Bronchial epithelial cell (primary cell): Measurements from ENCODE around the gene SKA1. TPM values are rescaled to one million over a fixed set of nuclear protein-coding genes. Genes with fewer than 3 reads are reported as not detected.

Source experiments
- DNase-seq: peaks from one replicate; pipeline ENCODE4 v3.0.0-alpha.2; 2010; ENCODE audit warnings: low read depth
- FAIRE-seq: peaks from 2 replicates; lab custom pipeline; 2011; peaks lifted over from hg19 to GRCh38; lab: Jason Lieb, UNC
- H3K27me3 ChIP-seq: 2 replicates; pipeline ENCODE4 v1.5.1; 2011; ENCODE audit warnings: low read length; ENCODE audit not compliant: control insufficient read depth, insufficient read depth
- H3K36me3 ChIP-seq: 2 replicates; pipeline ENCODE4 v1.5.1; 2011; ENCODE audit warnings: low read length; ENCODE audit not compliant: control insufficient read depth, insufficient read depth
- H3K4me3 ChIP-seq: 2 replicates; pipeline ENCODE4 v1.5.1; 2011; ENCODE audit warnings: mild to moderate bottlenecking, low read depth, low read length, control low read depth
- total RNA-seq: library from RNA; depleted of rRNA; stranded (reverse); fragments of >200 nt; gene quantifications from 2 replicates; pipeline ENCODE4 v1.2.1, GENCODE V29; 2014
- TF ChIP-seq, protein P1 (sequence below): IDR thresholded peaks from 2 replicates; pipeline ENCODE4 v1.5.1; 2011; ENCODE audit warnings: mild to moderate bottlenecking, moderate library complexity, low read length, control low read depth, inconsistent platforms; ENCODE audit not compliant: insufficient read depth, severe bottlenecking

The SKA1 gene
- total RNA-seq, 1 donor from 2014 or later, result 0.26 TPM

DNA sequence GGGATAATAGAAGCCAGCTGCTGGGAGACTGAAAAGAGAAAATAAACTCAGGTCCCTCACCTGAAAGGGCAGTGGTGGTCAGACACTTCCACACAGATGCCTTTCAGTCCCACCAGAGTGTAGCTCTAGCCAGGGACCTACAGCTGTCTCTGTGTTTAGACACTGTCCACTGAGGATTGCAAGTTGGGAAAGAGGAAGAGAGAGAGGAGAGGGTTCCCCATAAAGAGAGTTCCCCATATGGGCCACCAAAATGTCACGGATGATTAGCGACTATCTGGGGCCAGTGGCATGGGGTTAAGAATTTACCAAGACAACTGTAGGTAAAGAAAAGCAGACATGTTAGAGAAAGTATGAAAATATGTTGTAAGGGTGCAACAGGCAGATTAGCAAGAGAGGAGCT lies 36.7 kb upstream of the SKA1 start:
- FAIRE-seq (no peak), DNase-seq (no peak)
- TF ChIP-seq, protein P1, sequence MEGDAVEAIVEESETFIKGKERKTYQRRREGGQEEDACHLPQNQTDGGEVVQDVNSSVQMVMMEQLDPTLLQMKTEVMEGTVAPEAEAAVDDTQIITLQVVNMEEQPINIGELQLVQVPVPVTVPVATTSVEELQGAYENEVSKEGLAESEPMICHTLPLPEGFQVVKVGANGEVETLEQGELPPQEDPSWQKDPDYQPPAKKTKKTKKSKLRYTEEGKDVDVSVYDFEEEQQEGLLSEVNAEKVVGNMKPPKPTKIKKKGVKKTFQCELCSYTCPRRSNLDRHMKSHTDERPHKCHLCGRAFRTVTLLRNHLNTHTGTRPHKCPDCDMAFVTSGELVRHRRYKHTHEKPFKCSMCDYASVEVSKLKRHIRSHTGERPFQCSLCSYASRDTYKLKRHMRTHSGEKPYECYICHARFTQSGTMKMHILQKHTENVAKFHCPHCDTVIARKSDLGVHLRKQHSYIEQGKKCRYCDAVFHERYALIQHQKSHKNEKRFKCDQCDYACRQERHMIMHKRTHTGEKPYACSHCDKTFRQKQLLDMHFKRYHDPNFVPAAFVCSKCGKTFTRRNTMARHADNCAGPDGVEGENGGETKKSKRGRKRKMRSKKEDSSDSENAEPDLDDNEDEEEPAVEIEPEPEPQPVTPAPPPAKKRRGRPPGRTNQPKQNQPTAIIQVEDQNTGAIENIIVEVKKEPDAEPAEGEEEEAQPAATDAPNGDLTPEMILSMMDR, result no peak
- Histone ChIP-seq H3K36me3 (no peaks in the 10 kb centered on the region), H3K4me3 (no peak overlapping the region), H3K27me3 (peaks cover 3% of the 10 kb centered on the region)

DNA sequence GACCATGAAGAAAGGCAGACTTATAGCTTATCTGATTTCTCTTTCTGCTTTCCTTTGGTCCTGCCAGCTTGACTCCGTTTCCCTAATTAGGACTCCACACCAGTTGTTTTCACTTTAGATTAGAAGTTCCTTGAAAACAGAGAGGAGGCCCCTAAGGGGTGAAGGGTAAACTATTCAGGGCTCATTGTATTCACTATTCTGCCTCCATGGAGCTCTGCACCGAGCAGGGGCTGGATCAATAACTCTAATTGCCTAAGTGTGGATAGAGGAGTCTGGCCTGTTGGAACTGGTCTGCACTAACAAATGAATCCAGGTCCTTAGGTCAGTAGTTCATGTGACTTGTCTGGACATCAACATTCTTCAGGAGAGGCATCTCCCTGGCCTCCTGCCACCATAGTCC lies 36.1 kb upstream of the SKA1 start:
- no peak for DNase-seq
- TF ChIP-seq, protein P1, result no peak
- peak; percentile 81 for FAIRE-seq
- H3K27me3 ChIP-seq, result peaks cover 2% of the 10 kb centered on the region
- no peak overlapping the region for H3K4me3 ChIP-seq
- H3K36me3 ChIP-seq, result no peaks in the 10 kb centered on the region

DNA sequence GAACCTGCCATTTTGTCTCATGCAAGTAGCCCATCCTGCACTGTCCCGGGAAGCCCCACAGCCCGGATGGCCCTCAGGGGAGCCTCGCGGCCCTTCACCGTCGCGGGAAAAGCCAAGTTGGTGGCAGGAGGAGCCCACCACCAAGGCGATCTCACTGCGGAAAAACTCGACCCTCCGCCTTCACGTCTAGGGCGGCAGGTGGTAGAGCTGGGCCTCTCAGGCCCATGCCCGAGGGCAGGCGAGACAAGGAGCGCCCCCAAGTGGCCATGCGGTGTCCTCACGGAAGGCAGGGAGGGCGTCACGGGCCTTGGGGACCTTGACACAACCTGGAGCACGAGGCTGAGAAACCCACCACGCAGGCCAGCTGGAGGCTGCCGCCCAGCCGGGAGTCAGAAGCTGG lies 34.8 kb upstream of the SKA1 start:
- FAIRE-seq (no peak), DNase-seq (no peak)
- TF ChIP-seq, protein P1, result peak; percentile 4
- H3K27me3 ChIP-seq, result peaks cover 2% of the 10 kb centered on the region
- H3K36me3 ChIP-seq, result no peaks in the 10 kb centered on the region
- no peak overlapping the region for H3K4me3 ChIP-seq

DNA sequence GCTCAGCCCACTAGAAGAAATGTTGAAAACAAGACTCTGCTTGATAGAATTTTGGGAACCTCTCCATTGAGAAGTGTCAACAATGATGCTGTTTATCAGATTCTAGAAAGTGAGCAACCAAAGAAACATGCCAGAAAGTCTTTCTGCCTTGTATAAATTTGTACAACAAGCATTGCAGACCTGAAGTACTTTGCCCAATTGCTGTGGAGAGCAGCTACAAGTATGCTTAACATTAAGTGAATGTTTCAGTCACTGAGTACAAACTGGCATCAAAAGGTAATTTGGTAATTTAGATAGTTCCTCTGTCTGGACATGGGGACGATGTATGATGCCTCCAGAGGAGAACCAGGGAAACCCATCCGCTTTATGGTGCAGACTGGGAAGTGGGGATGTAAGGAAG lies 33.4 kb upstream of the SKA1 start:
- no peak overlapping the region for H3K4me3 ChIP-seq
- DNase-seq (no peak), FAIRE-seq (no peak)
- H3K36me3 ChIP-seq, result no peaks in the 10 kb centered on the region
- TF ChIP-seq, protein P1, result no peak
- H3K27me3 ChIP-seq, result peaks cover 2% of the 10 kb centered on the region

DNA sequence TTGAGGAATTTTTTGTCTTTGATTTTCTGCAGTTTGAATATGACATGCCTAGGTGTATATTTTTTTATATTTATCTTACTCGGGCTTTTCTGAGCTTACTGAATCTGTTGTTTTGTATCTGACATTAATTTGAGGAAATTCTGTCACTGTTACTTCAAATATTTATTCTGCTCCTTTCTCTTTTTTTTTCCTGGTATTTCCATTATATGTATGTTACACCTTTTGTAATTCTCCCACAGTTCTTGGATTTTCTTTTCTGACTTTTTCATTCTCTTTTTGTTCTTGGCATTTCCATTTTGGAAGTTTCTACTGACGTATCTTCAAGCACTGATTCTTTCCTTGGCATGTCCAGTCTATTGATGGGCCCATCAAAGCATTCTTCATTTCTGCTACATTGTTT lies 24.1 kb upstream of the SKA1 start:
- Histone ChIP-seq H3K4me3 (no peak overlapping the region), H3K36me3 (no peaks in the 10 kb centered on the region), H3K27me3 (no peaks in the 10 kb centered on the region)
- TF ChIP-seq, protein P1, result no peak
- FAIRE-seq, result no peak
- no peak for DNase-seq
